G401 (cell line): Measurements from ENCODE around the gene ABHD2. TPM values are rescaled to one million over a fixed set of nuclear protein-coding genes. Genes with fewer than 3 reads are reported as not detected.

Source experiments
- DNase-seq: peaks from one replicate; pipeline ENCODE4 v3.0.0-alpha.2; 2015; ENCODE audit warnings: low spot score
- in situ Hi-C: cut with HindIII; loops from 2 replicates; pipeline ENCODE4 v1.10.0; 2016; ENCODE audit warnings: low sequenced_read_pairs, mixed read lengths
- total RNA-seq: library from RNA; depleted of rRNA; stranded (reverse); fragments of >200 nt; shearing (Covaris generic); gene quantifications from 2 replicates; pipeline ENCODE4 v1.2.3, GENCODE V29; 2014

ABHD2 gene
- total RNA-seq, 1 experiment from 2014 or later = 12.4 TPM

DNA sequence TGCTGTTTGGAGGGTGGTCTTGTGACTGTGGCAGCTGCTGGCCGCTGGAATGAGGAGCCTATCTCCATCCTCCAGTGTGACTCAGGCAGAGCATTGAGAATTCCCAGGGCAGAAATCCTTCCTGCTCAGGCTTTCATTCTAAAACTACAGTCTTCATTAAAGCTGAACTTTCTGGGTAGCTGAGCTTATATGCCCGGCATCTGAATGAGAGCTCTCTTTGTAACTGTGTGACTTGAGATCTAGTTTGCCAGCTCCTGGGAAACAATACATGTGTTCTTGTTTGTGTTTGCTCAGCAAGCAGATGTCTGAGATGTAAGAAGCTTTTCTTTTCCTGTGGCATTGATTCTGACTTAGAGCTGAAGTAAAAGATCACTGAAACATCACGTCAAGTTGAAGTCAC is 110.7 kb downstream of the ABHD2 start:
- no peak for DNase-seq
- in situ Hi-C loops = no loop called here

DNA sequence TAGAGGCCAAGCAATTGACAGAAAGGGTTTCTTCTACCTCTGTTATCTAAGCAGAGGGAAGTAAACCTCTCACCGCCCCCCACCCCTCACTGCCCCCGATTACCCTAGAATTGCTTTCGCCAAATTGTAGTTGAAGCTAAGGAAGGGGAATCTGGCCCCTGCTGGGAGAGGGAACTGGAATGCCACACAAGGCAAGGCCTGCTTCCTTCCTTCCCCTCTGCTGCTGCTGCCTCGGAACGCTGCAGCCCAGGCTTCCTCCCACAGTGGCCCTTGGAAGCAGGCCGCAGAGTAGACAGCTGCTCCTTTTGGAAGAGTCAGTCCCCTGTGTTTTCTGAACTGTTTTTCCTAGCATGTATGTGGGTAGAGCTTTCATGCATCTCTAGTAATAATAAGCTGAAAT is 111.5 kb downstream of the ABHD2 start:
- DNase-seq = peak; percentile 62
- in situ Hi-C loops = no loop called here

DNA sequence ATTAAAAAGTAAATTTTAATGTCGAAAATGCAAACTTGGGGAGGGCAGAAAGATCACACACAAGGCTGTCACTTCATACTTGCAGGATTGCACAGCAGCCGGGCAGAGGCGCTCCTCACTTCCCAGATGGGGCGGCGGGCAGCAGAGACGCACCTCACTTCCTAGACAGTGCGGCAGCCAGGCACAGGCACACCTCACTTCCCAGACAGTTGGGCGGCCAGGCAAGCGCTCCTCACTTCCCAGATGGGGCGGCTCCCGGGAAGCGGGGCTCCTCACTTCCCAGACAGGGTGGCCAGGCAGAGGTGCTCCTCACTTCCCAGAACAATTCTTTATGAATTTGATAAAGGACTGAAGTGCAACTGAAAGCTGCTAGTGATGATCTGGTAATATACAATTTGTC is 111.9 kb downstream of the ABHD2 start:
- in situ Hi-C loops = no loop called here
- no peak for DNase-seq

DNA sequence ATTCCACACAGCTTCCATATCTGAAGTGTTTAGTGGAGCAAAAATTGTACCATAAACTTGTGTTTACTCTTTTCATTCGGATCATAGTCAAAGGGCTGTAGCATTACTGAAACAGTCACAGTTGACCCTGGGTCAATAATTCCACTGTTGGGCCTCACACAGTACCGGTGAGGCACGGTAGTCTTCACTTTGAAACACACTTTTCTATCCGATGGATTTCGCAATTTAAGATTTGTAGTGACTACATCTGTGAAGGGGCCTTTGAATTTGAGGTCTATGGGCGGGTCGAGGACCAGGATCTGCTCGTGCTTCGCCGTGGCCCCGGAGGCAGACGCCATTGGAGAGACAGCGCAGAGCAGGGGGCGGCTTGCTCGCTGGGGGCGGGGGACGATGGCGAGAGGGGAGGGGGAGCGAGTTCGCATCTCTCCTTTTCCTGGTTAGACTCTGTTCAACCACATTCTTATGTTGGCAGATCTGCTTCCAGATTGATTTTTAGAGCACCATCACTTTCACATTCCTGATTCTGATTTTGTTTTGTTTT is 113.3 kb downstream of the ABHD2 start:
- no peak for DNase-seq
- in situ Hi-C loops = no loop called here

DNA sequence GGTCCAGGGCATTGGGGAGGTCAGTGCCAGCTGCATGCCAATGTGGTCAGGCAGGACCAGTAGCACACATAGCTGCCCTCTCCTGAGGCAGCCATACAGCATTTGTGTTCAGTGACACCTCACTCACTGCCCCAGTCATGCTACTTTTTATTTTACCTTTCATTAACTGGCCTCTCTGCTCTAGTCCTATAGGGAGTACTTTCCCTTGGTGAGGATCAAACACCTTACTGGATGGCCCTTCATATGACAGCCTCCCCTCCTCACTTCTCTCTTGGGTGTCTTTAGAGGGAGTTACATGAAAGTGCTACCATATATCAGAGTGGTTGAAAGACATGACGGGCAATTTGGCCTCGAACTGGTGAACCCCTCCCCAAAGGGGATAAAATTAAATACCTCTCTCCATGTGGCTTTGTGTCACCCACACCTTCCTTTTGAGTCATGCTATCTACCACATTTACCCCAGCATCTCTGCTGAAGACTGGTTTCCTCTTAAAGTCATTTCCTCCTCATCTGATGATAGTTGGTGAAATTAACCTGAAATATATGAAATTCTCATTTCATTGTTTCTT is 115.5 kb downstream of the ABHD2 start:
- in situ Hi-C loops = no loop called here
- no peak for DNase-seq

DNA sequence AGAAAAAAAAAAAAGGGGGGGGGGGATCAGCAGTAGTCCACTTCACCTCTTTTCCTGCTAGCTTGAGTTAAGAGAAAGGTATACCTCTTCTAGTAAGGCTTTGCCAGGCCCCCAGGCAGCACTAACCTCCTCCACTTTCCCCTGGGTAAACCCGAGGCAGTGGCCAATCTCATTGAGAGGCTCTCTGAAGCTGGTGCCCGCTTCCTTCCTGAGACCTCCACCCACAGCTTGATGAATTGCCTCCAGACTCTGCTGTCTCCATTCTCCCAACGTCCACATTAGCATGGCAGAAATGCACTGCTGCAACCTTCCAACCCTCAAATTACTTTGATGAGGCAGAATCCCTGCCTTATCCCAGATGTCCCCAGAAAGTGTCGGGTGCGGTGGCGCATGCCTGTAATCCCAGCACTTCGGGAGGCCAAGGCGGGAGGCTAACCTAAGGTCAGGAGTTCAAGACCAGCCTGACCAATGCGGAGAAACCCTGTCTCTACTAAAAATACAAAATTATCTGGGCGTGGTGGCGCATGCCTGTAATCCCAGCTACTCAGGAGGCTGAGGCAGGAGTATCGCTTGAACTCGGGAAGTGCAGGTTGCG is 117.8 kb downstream of the ABHD2 start:
- in situ Hi-C loops = no loop called here
- no peak for DNase-seq

DNA sequence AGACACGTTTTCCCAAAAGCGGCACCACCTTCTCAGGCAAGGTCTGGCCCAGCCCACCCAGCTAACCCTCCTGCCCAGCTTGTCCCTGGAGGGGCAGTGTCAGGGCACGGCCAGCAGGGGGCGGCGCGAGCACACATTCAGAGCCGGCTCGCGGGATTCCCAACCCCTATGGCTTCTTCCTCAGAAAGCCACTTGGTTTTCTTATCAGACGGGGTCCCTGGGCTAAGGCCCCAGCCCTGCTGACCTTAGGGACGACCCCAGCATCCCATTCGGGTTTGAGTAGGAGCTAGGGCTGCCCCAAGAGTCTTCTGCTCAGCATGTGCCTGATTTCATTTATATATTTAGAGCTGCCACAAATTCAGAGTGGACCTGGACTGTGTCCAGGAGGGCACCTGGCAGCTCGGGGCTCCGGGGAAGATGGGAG is 118.7 kb downstream of the ABHD2 start:
- peak; percentile 77 for DNase-seq
- in situ Hi-C loops = no loop called here

DNA sequence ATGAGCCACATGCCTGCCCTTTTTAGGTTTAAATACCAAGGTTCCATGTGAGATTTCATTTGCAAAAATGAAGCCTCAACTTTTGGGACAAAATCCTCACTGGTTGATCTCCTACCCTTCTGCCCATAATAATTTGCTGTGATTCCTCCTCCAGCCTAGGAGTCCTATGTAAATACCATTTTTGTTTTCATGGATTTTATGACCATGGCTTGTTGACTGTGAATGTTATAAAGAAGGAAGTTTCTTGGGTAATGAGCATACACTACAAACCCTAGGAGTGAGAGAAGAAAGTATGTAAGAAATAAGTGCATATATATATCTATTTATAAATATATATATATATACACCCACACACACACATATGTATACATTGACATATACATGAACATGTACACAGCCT is 120.0 kb downstream of the ABHD2 start:
- no peak for DNase-seq
- in situ Hi-C loops = no loop called here

DNA sequence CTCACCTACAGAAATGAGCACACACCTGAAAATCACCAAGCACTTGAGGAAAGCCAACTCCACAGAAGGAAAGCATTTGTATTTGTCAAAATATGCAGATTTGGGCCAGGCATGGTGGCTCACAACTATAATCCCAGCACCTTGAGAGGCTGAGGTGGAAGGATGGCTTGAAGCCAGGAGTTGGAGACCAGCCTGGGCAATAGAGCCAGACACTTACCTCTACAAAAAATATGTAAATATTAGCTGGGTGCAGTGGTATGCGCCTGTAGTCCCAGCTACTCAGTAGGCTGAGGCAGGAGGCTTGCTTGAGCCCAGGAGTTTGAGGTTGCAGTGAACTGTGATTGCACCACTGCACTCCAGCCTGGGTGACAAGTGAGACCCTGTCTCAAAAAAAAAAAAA is 120.8 kb downstream of the ABHD2 start:
- DNase-seq = no peak
- in situ Hi-C loops = no loop called here

DNA sequence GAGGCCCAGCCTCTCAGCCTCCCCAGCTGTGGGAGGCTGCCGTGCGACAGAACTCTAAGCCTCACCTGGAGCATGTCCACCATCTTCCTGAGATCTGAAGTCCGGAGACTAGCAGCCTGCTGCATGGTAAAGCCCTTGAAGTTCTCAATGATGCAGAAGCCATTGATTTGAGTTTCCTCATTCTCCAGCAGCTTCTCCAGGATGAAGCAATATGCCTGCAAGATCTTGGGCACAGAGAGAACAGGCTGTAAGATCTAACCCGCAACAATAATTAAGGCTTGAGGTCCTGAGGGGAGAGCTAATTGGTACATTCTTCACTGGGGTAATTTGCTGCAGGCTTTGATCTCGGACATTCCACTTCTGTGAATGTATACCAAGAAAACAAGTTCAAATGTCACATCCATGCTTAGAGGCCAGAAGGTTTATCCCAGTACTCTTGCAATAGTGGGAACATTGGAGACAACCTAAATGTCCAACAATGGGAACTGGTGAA is 123.5 kb downstream of the ABHD2 start:
- no peak for DNase-seq
- in situ Hi-C loops = no loop called here

DNA sequence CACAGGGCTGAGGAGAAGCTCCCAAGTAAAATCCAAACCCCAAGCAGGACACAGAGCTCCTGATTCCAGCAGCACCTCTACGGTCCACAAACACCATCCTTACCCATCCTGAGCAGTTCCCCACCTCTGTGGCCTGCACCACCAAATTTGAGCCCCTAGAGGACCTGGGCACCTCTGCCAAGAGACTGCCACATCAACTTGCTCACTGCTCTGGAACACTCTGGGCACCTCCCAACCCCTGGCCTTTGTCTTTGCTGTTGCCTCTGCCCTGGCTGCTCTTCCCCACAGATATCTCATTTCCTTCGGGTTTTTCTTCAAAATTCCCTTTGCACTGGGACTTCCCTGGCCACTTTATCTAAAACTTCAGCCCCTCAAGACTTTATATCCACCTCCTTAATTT is 127.4 kb downstream of the ABHD2 start:
- in situ Hi-C loops = loop anchor here (5.0 kb wide), 1 partner anchor 62 kb away; no protein-coding TSS in a partner anchor
- DNase-seq = no peak

DNA sequence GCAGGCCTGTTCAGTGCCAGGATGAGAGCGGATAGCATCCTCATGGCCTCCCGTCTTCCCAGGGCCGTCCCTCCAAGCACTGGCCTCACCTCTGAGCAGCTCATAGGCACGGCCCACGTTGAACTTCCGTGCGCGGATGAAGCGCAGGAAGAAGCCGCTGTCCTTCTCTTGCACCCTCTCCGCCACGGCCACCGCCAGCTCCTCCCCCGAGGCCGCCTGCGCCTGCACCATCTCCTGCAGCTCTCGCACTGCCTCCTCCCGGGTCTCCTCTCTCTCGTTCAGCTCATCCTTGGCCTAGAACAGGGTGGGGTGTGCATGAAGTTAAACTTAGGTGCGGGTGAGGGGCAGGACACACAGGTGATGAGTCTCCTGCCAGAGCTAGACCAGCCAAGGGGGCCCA is 128.8 kb downstream of the ABHD2 start:
- no peak for DNase-seq
- in situ Hi-C loops = loop anchor here (5.0 kb wide), 1 partner anchor 60 kb away; no protein-coding TSS in a partner anchor

DNA sequence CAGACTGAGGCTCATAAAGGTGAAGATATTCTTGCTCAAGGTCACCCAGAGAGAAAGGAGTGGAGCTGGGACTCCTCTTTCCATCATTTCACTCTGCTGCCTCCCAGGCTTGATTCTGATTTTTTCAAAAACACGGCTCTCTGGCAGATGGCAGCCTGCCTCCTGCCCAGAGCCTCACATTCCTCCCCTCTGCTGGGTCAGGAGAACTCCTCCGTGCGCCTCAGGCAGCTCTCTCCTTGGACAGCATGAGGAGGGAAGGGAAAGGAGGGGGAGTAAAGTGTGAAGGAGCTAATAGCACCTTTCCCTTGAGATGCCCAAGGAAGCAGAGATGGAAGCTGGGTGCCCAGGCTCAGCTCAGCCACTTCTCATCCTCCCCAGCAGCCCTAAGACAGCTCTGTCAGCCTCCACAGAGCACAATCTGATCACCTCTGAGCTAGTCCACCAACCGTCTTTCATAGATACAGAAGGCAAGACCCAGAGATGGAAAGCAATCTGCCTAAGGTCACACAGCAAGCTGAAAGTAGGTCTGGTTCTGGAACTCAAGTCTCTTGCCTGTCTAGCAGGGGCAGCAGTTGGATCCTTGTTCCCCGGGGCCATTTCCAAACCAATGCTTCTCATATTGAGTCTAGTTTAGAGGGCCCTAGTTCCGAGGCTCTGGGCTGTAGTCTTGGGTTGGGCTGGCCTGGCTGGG is 129.6 kb downstream of the ABHD2 start:
- no peak for DNase-seq
- in situ Hi-C loops = loop anchor here (5.0 kb wide), 1 partner anchor 59 kb away; no protein-coding TSS in a partner anchor

DNA sequence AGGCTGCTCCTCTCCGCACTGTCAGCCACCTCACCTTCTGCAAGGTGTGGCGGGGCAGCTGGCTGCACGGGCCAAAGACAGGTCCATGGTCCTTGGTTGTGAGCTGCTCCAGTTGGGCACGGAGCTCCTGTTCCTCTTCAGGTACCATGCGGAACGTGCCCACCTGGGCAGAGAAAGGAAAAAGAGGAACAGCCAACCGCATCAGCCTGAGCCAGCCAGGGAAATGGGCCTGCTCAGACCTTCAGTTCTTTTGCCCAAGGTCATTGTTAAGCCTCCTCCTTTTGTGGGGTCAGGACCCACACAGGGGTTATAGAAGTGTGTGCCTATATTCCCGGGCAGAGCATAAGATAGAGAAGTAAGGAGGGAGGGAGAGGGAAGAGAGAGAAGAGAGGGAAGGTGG is 130.3 kb downstream of the ABHD2 start:
- in situ Hi-C loops = loop anchor here (5.0 kb wide), 1 partner anchor 59 kb away; no protein-coding TSS in a partner anchor
- no peak for DNase-seq

DNA sequence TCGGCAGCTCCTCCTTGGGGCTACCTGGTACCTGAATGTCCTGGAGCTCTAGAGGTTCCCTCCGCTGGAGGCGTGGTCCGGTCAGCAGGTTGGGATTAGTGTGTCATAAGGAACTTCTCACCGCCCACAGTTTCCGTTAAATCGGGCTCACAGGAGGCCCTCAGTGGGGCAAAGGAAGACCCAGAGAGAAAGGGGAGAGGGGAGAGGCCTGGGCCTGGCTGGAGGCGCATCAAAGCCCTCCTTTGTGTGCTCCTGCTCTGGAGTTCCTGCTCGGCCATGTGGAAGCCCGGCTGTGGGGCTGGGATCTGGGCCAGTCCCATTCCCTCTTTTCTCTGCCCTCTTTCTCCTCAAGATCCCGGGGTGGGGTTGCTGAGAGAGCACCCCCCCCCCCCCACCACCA is 133.3 kb downstream of the ABHD2 start, which contains the start of gene RLBP1:
Gene RLBP1, minus strand, starts transcription at position 37 of the 400 bp plus-strand sequence. CDS start 2,604 bp downstream, outside the sequence.
- in situ Hi-C loops = no loop called here
- no peak for DNase-seq

DNA sequence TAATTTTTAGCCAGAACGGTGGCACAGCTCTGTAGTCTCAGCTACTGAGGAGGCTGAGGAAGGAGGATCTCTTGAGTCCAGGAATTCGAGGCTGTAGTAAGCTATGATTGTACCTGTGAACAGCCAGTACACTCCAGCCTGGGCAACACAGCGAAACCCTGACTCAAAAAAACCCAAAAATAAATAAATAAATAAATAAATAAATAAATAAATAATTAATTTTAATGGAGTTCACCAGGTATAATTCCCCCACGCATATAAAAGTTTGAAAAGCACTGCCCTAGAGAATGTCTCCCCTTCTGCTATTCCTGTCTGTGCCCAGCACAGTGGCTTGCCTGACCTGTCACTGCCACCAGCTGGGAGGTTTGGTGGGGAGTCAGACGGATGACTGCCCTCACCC is 137.3 kb downstream of the ABHD2 start:
- no peak for DNase-seq
- in situ Hi-C loops = no loop called here

DNA sequence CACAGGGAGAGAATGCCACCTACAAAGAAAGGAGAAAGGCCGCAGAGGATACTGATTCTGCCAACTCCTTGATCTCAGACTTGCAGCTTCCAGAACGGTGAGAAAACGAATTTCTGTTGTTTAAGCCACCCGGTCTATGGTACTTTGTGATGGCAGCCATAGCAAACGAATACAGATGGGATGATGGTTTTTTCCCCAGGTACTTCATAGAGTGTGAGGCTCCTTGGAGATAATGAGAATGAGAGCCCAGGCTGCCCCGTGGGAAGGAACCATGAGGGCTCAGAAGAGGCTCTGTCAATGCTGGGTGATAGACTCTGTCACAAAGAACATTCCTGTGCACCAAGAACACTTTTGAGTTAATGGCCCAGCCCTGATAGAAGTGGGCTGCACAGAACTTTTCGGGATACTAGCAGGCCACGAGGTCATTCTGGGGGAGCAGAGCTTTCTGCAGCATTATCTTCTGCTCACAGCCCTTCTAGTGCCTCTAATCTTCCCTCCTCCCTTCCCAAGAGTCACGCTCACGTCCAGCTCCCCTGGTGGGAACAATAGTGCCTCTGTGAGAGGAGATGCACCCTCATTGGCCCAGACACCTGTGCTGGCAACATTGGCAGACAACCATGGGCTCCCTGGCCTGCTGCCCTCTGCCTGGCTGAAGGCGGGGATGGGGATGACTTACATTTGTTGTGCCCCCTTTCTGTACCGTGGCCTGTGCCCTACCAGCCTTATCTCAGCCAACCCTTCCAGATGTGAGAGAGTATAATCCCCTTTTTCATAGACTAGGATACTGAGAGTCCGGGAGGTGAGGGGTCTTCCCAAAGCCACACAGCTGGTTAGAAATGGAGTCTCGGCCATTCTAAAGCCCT is 138.3 kb downstream of the ABHD2 start:
- in situ Hi-C loops = no loop called here
- no peak for DNase-seq

DNA sequence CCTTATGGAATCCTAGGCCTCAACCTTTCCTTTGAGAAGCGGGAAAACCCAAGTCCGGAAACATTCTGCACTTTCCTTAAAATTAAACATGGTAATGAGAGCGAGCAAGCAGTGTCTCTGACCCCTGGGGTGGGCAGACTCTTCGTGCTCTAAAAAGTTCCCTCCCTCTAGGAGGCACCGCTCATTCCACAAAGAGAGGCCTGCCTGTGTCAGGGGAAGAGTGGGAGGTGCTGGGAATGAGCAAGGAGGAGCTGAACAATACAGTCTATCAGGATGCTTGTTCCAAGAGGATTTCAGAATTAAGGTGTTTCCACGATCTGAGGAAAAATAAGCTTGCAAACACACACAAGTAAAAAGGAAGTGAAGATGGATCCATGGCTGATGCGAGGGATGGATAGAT is 139.2 kb downstream of the ABHD2 start:
- DNase-seq = no peak
- in situ Hi-C loops = no loop called here

DNA sequence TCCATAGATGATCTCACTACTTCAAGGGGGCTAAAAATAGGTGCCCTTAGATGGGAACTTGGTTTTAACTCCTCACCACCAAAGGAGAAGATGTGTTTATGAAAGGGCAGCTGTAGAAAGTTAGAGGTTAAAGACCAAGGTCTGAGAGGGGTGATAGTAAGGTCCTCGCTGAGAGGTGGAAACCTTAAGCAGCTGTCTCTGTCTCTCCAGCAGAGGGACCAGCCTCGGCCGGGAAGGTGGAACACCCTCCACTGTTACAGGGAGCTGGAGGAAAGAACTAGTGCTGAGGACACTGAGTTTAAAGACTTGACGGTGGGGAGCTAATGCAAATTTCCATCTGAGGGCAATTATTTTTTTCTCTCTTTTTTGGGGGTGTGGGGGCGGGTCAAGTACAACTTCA is 142.0 kb downstream of the ABHD2 start:
- in situ Hi-C loops = no loop called here
- no peak for DNase-seq
